Lower lobe of right lung (tissue), 2 donors: ENCODE measurements around the gene RNASE1. TPM values are rescaled to one million over a fixed set of nuclear protein-coding genes. Genes with fewer than 3 reads are reported as not detected.
A peak's percentile ranks its signal among the peaks of the same experiment; 100 is the strongest.

Source experiments
- ATAC-seq, 2 donors: fragments of 200-7000 bp; cut with Tn5 transposase; one replicate each; pipeline ENCODE4 v1.9.1; 2020 to 2022; ENCODE audit warnings: mild to moderate bottlenecking in 2 of 2, moderate library complexity in 2 of 2
- DNase-seq: peaks from one replicate; pipeline ENCODE4 v3.0.0-alpha.2; 2020
- H3K27ac ChIP-seq: fragments of 200-600 bp; one replicate; pipeline ENCODE4 v1.8.0; 2022
- H3K27me3 ChIP-seq: fragments of 200-600 bp; one replicate; pipeline ENCODE4 v1.8.0; 2022; ENCODE audit warnings: low read depth
- H3K36me3 ChIP-seq: fragments of 200-600 bp; one replicate; pipeline ENCODE4 v1.8.0; 2022; ENCODE audit warnings: mild to moderate bottlenecking
- H3K4me1 ChIP-seq: fragments of 200-600 bp; one replicate; pipeline ENCODE4 v1.8.0; 2022
- H3K4me3 ChIP-seq: fragments of 200-600 bp; one replicate; pipeline ENCODE4 v1.8.0; 2022; ENCODE audit warnings: mild to moderate bottlenecking
- H3K9me3 ChIP-seq: fragments of 200-600 bp; one replicate; pipeline ENCODE4 v1.8.0; 2022
- CTCF ChIP-seq: fragments of 200-600 bp; IDR thresholded peaks from one replicate; pipeline ENCODE4 v1.8.0; 2022; ENCODE audit warnings: antibody characterized with exemption, mild to moderate bottlenecking
- intact Hi-C: fragments of 100-400 bp; cut with DNase I; formaldehyde crosslinking; loops from one replicate; pipeline ENCODE4 v1.11.0; 2022
- long read RNA-seq: library from polyadenylated mRNA; unstranded; transcript quantifications from one replicate; pipeline ENCODE4 v2.0.0, GENCODE V29; 2021
- total RNA-seq: library from RNA; stranded (reverse); fragmentation: NEBNext Ultra II Directional; extraction: Animal tissue kit (Norgen Biotek cat#: 25700); gene quantifications from one replicate; pipeline ENCODE4 v1.2.1, GENCODE V29; 2021
- donor health status: DM: no; HTN: yes; CAD: no; lungs with severe emphysema.

Gene RNASE1
- 694 TPM for total RNA-seq
- long read RNA-seq, transcript RNASE1-201 (3 exons, 878 nt), result minor isoform, 38 of 989 reads
- long read RNA-seq, transcript RNASE1-202 (2 exons, 1,348 nt), result major isoform, 493 of 989 reads
- long read RNA-seq, transcript RNASE1-203 (3 exons, 769 nt), result minor isoform, 50 of 989 reads
- long read RNA-seq, partial matches to known transcripts, result 0 of 989 reads
- long read RNA-seq, other reads (novel, unspliced or antisense), result 408 of 989 reads

GRCh38 chr14:20802341-20803084, at the start of gene RNASE1:
RNASE1 (minus strand) TSS chr14:20802844; CDS start chr14:20802068, 776 bp downstream.
- Histone ChIP-seq H3K27me3 (no peaks in the 10 kb centered on the region), H3K27ac (peak within 1 kb of the TSS; percentile 86), H3K4me1 (peaks cover 47% of the 10 kb centered on the region), H3K9me3 (no peaks in the 10 kb centered on the region), H3K4me3 (peak within 1 kb of the TSS; percentile 65), H3K36me3 (no peaks in the 10 kb centered on the region)
- peak; percentile 57 for DNase-seq
- intact Hi-C loops, result no loop called here
- TF ChIP-seq CTCF, result no peak
- peak; percentile 84 to 91 for ATAC-seq

- H3K27ac ChIP-seq, result peak overlapping the region; percentile 32
- H3K9me3 ChIP-seq, result no peaks in the 10 kb centered on the region
- TF ChIP-seq CTCF, result no peak
- DNase-seq (no peak), ATAC-seq (peak; percentile 64 to 88)
- H3K4me1 ChIP-seq, result peaks cover 14% of the 10 kb centered on the region
- intact Hi-C loops, result no loop called here
- peaks cover 3% of the 10 kb centered on the region for H3K27me3 ChIP-seq
- no peak overlapping the region for H3K4me3 ChIP-seq
- no peaks in the 10 kb centered on the region for H3K36me3 ChIP-seq
Measured at GRCh38 chr14:20848955-20849570, 46.4 kb upstream of the RNASE1 start.

GRCh38 chr14:20848316-20848954, 45.8 kb upstream of the RNASE1 start:
- intact Hi-C loops, result no loop called here
- DNase-seq, result no peak

GRCh38 chr14:20846560-20846959, 43.9 kb upstream of the RNASE1 start:
- no peaks in the 10 kb centered on the region for H3K36me3 ChIP-seq
- ATAC-seq, result peak in 1 of 2 donors; percentile 57
- no peaks in the 10 kb centered on the region for H3K9me3 ChIP-seq
- no peak overlapping the region for H3K27ac ChIP-seq
- no peak for DNase-seq
- intact Hi-C loops, result no loop called here
- TF ChIP-seq CTCF, result no peak
- H3K4me3 ChIP-seq, result no peak overlapping the region
- peaks cover 3% of the 10 kb centered on the region for H3K27me3 ChIP-seq
- H3K4me1 ChIP-seq, result peaks cover 14% of the 10 kb centered on the region

More at GRCh38 chr14:20848316-20848954, 45.8 kb upstream of the RNASE1 start:
- Histone ChIP-seq H3K27me3 (peaks cover 3% of the 10 kb centered on the region), H3K27ac (peak overlapping the region; percentile 32), H3K36me3 (no peaks in the 10 kb centered on the region), H3K9me3 (no peaks in the 10 kb centered on the region), H3K4me1 (peaks cover 14% of the 10 kb centered on the region), H3K4me3 (no peak overlapping the region)
- ATAC-seq, result peak; percentile 79 to 92
- no peak for TF ChIP-seq CTCF

GRCh38 chr14:20841096-20841495, 38.5 kb upstream of the RNASE1 start:
- Histone ChIP-seq H3K4me1 (peaks cover 8% of the 10 kb centered on the region), H3K9me3 (no peaks in the 10 kb centered on the region), H3K36me3 (no peaks in the 10 kb centered on the region), H3K27ac (no peak overlapping the region), H3K27me3 (no peaks in the 10 kb centered on the region), H3K4me3 (no peak overlapping the region)
- intact Hi-C loops, result no loop called here
- DNase-seq, result no peak
- ATAC-seq, result no peak
- TF ChIP-seq CTCF, result no peak
